ENCODE results near the gene SDK2. TPM values are rescaled to one million over a fixed set of nuclear protein-coding genes. Genes with fewer than 3 reads are reported as not detected.

SDK2 gene
- total and polyA plus RNA-seq, 2 of the 8 experiments (the other 6 are each of a cell fraction or from before 2014, with no cell fraction given) = 3.9 to 4.1 TPM

DNA sequence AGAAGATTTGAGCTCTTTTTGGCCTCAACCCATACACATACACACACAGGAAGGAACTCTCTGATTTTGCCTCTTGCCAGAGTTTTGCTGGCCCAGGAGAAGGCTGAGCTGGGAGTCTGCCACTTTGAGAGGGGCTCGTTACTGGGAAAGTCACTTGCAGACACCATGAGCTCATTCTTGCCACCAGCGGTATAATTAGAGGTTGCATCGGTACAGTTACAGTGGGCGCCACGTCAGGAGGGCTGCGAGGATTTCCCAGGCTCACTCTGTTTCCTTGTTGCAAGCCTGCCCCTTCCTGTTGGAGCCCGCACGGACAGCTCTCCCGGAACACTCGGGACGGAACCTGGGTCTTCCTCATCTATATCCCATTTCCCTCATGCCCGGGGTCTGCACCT is 3.1 kb upstream of the SDK2 start:
- no peak for TF ChIP-seq SRF (IDR thresholded peaks at IDR 0.05; ENCODE audit: low read depth, low read length)
- TF ChIP-seq SIN3A (conservative IDR thresholded peaks at IDR 0.05 in 1 of 2, IDR thresholded peaks at IDR 0.05 in 1 of 2; ENCODE audit: low read depth in 1 of 2, low read length in 2 of 2) = no peak
- no peak for TF ChIP-seq POU5F1 (IDR thresholded peaks at IDR 0.05; ENCODE audit: low read depth, low read length)
- TF ChIP-seq, protein P1, sequence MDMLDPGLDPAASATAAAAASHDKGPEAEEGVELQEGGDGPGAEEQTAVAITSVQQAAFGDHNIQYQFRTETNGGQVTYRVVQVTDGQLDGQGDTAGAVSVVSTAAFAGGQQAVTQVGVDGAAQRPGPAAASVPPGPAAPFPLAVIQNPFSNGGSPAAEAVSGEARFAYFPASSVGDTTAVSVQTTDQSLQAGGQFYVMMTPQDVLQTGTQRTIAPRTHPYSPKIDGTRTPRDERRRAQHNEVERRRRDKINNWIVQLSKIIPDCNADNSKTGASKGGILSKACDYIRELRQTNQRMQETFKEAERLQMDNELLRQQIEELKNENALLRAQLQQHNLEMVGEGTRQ (IDR thresholded peaks at IDR 0.05; ENCODE audit: low read length) = no peak
- no peak for TF ChIP-seq HDAC2 (IDR thresholded peaks at IDR 0.05; ENCODE audit: borderline replicate concordance in 1 of 2, low read depth in 2 of 2, low read length in 2 of 2)
- TF ChIP-seq ASH2L (IDR thresholded peaks at IDR 0.05; ENCODE audit: low read length) = no peak
- TF ChIP-seq SP2 (IDR thresholded peaks at IDR 0.05; ENCODE audit: low read length) = no peak
- TF ChIP-seq KDM5A (IDR thresholded peaks at IDR 0.05; ENCODE audit: low read length) = no peak
- TF ChIP-seq BACH1 (IDR thresholded peaks at IDR 0.05; ENCODE audit: low read length) = no peak
- Histone ChIP-seq H3K9ac (replicated peaks in 1 of 4; ENCODE audit: extremely low read depth in 1 of 4, low read depth in 3 of 4, low read length in 3 of 4) (no peak overlapping the region), H3K4me3 (ENCODE audit: extremely low read depth in 1 of 4, insufficient read depth in 2 of 4, low read depth in 3 of 4, low read length in 4 of 4) (no peak overlapping the region), H2BK5ac (ENCODE audit: low read depth, low read length) (no peak overlapping the region), H3K23ac (ENCODE audit: insufficient read length) (no peak overlapping the region), H3K4me2 (ENCODE audit: insufficient read depth in 1 of 2, low read depth in 2 of 2, low read length in 2 of 2) (no peak overlapping the region), H2BK20ac (ENCODE audit: low read length) (no peak overlapping the region), H3K27ac (ENCODE audit: low read depth, low read length) (no peak overlapping the region), H3K4ac (replicated peaks; ENCODE audit: insufficient read length, low read depth, low read length) (no peak overlapping the region), H3K4me1 (replicated peaks in 1 of 4; ENCODE audit: control insufficient read depth in 3 of 4, insufficient read depth in 4 of 4, low read length in 3 of 4) (peaks cover 3 to 9% (median 4%) of the 10 kb centered on the region in 4 experiments; a peak in 6 of 7 replicates), H4K91ac (replicated peaks; ENCODE audit: insufficient read length, low read length) (no peak overlapping the region), H3K18ac (ENCODE audit: extremely low read depth, low read length) (no peak overlapping the region), H3K56ac (replicated peaks; ENCODE audit: insufficient read length, low read depth, low read length) (no peak overlapping the region), H4K5ac (ENCODE audit: insufficient read length, low read depth, low read length) (no peak overlapping the region), H2BK15ac (ENCODE audit: low read length) (no peak overlapping the region), H3K9me3 (ENCODE audit: insufficient read depth in 2 of 2, low read depth in 1 of 2, low read length in 1 of 2) (no peaks in the 10 kb centered on the region), H3K27me3 (replicated peaks in 1 of 4; ENCODE audit: control insufficient read depth in 3 of 4, extremely low read depth in 1 of 4, insufficient read depth in 3 of 4, low read length in 3 of 4) (peaks cover under 1 to 36% (median 25%) of the 10 kb centered on the region in 4 experiments), H3K36me3 (ENCODE audit: control insufficient read depth in 2 of 4, insufficient read depth in 4 of 4, low read length in 3 of 4) (no peaks in the 10 kb centered on the region), H3K79me2 (ENCODE audit: control insufficient read depth in 1 of 2, insufficient read depth in 2 of 2, low read length in 2 of 2) (peaks cover 0 to 4% of the 10 kb centered on the region in 2 experiments; a peak in 1 of 4 replicates), H3K14ac (ENCODE audit: insufficient read length) (no peak overlapping the region), H4K8ac (ENCODE audit: extremely low read depth, insufficient read depth, low read length) (no peak overlapping the region), H2BK120ac (replicated peaks; ENCODE audit: low read depth, low read length) (no peak overlapping the region), H4K20me1 (replicated peaks in 1 of 2; ENCODE audit: control insufficient read depth in 1 of 2, insufficient read depth in 2 of 2, low read length in 2 of 2) (peaks cover 0 to 2% of the 10 kb centered on the region in 2 experiments), H2AFZ (ENCODE audit: low read length) (no peak overlapping the region), H3K23me2 (ENCODE audit: low read depth, low read length) (peaks cover 14% of the 10 kb centered on the region; the same call in 1 of the 2 replicates), H2AK5ac (ENCODE audit: low read depth, low read length) (no peak overlapping the region), H3K79me1 (ENCODE audit: low read depth, low read length) (no peaks in the 10 kb centered on the region), H2BK12ac (ENCODE audit: low read depth, low read length) (no peak overlapping the region)
- ChIA-PET CTCF (ENCODE audit: partially characterized antibody) (interaction anchor here (0.5 to 11.3 kb wide), 68 partner anchors 9 to 437 kb away, joined by 3 to 175 read pairs (median 5); no protein-coding TSS in a partner anchor), POLR2A (ENCODE audit: partially characterized antibody) (no interaction called here)
- WGBS, 2 experiments (ENCODE audit: extremely low coverage in 1 of 2, insufficient coverage in 1 of 2, insufficient read length in 1 of 2, insufficient replicate concordance in 2 of 2, low coverage in 1 of 2, low lambda C conversion rate in 2 of 2, missing lambda C conversion rate in 1 of 2) = 85% methylated on average over 12 of the region's 12 CpGs; no CpG with 5 or more reads in 1 of the 2 experiments
- DNase-seq (ENCODE audit: low read depth in 1 of 2, low spot score in 2 of 2) (no peak), FAIRE-seq (no peak)
